Adrenal gland (tissue), 5 donors: ENCODE measurements around the gene RHEBL1.

ENCODE experiments used
- POLR2A ChIP-seq, 2 donors: fragments of 450-650 bp; IDR thresholded peaks; one replicate each; pipeline ENCODE4 v1.6.1; 2017; ENCODE audit warnings: antibody characterized with exemption in 2 of 2, mild to moderate bottlenecking in 2 of 2, moderate library complexity in 1 of 2
- TF ChIP-seq, protein P1 (sequence below), 6 experiments: fragments of 450-650 bp in 4 of 6; fragments of 200-600 bp in 2 of 6; sonication (generic) in 1 of 6; IDR thresholded peaks; 1 replicate in 5 of 6; 2 replicates in 1 of 6; pipeline versions ENCODE4 v1.5.1 to v1.8.0; 2016 to 2021; ENCODE audit warnings: antibody characterized with exemption in 6 of 6, mild to moderate bottlenecking in 2 of 6, moderate library complexity in 1 of 6
- donor health status: DM: no; HTN: no; CAD: no.

DNA sequence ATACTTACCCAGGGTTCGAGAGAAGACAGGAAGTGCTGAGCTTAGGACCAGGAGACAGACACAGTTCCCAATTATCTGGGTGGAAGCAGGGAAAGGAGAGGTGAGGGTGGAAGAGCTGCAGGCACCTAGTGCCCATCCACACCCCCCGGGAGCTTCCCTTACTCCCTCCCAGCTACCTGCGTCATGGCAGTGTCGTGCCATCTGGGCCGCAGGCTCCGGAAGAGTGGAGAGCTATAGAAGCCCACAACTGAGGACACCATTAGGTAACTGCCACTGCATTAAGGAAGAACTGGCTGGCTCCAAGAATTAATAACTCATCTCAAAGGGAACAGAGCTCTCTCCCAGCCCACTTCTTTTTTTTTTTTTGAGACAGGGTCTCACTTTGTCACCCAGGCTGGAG is 30.6 kb upstream of the RHEBL1 start:
- no peak for TF ChIP-seq POLR2A (IDR thresholded peaks at IDR 0.05)
- TF ChIP-seq, protein P1, sequence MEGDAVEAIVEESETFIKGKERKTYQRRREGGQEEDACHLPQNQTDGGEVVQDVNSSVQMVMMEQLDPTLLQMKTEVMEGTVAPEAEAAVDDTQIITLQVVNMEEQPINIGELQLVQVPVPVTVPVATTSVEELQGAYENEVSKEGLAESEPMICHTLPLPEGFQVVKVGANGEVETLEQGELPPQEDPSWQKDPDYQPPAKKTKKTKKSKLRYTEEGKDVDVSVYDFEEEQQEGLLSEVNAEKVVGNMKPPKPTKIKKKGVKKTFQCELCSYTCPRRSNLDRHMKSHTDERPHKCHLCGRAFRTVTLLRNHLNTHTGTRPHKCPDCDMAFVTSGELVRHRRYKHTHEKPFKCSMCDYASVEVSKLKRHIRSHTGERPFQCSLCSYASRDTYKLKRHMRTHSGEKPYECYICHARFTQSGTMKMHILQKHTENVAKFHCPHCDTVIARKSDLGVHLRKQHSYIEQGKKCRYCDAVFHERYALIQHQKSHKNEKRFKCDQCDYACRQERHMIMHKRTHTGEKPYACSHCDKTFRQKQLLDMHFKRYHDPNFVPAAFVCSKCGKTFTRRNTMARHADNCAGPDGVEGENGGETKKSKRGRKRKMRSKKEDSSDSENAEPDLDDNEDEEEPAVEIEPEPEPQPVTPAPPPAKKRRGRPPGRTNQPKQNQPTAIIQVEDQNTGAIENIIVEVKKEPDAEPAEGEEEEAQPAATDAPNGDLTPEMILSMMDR (IDR thresholded peaks at IDR 0.05) = no peak
